Calu3 (cell line): ENCODE measurements around the gene CUL3. TPM values are rescaled to one million over a fixed set of nuclear protein-coding genes. Genes with fewer than 3 reads are reported as not detected.
A peak's percentile ranks its signal among the peaks of the same experiment; 100 is the strongest.

ENCODE experiments used
- BruUV-seq: library from RNA; stranded (reverse); fragments of 400-500 nt; replicated peaks from 2 replicates; lab custom pipeline; 2021; lab: Mats Ljungman, UMichigan
- CTCF ChIA-PET: fragments of 300-600 bp; sonication (Branson Sonifier 250); formaldehyde crosslinking; loops from one replicate; lab custom pipeline; 2022; ENCODE audit warnings: antibody characterized with exemption; lab: Charles Lee
- DNase-seq: peaks from one replicate; pipeline ENCODE4 v3.0.0; 2022
- H3K27ac Mint-ChIP-seq: one replicate; pipeline ENCODE4 v1.8.0; 2022; ENCODE audit warnings: mixed read lengths; ENCODE audit not compliant: unreplicated experiment
- H3K27me3 Mint-ChIP-seq: one replicate; pipeline ENCODE4 v1.8.0; 2022; ENCODE audit warnings: mixed read lengths; ENCODE audit not compliant: unreplicated experiment
- H3K36me3 Mint-ChIP-seq: one replicate; pipeline ENCODE4 v1.8.0; 2022; ENCODE audit warnings: mild to moderate bottlenecking, moderate library complexity, mixed read lengths; ENCODE audit not compliant: insufficient read depth, unreplicated experiment
- H3K4me1 Mint-ChIP-seq: one replicate; pipeline ENCODE4 v1.8.0; 2022; ENCODE audit warnings: mild to moderate bottlenecking, low read depth, mixed read lengths; ENCODE audit not compliant: unreplicated experiment
- H3K4me3 Mint-ChIP-seq: one replicate; pipeline ENCODE4 v1.8.0; 2022; ENCODE audit warnings: mild to moderate bottlenecking, low read depth, moderate library complexity, mixed read lengths; ENCODE audit not compliant: unreplicated experiment
- H3K9me3 Mint-ChIP-seq: one replicate; pipeline ENCODE4 v1.8.0; 2022; ENCODE audit warnings: low read depth, mixed read lengths; ENCODE audit not compliant: unreplicated experiment
- intact Hi-C: fragments of 100-400 bp; cut with micrococcal nuclease; formaldehyde crosslinking; loops from one replicate; pipeline ENCODE4 v1.10.0; 2022; ENCODE audit not compliant: unreplicated experiment
- total RNA-seq: library from RNA; stranded (reverse); gene quantifications from 2 replicates; pipeline ENCODE4 v1.2.3, GENCODE V29; 2022
- TF ChIP-seq, protein P1 (sequence below): fragments of 200-600 bp; IDR thresholded peaks from one replicate; pipeline ENCODE4 v1.8.0; 2022; ENCODE audit warnings: antibody characterized with exemption; ENCODE audit not compliant: unreplicated experiment

The CUL3 gene
- total RNA-seq, 1 experiment from 2014 or later = 89.3 TPM

DNA sequence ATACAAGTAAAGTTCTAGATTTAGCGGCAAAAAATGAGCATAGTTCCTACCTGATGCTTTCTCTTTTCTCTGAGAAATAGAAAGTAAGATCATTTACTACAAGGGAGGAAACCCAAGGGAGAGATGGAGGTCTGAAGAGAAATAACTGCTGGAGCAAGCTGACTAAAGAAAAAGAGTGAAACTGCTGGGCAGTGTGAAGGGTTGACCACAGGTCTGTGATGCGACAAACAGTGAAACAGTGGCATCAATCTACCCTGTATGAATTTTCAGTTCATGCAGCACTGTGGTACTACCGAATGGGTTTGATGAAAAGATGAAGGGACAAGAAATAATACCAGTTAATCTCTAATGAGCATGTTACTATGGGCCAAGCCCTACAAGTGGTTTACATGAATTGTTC, 52.2 kb downstream of the CUL3 start:
- CTCF ChIA-PET = no interaction called here
- no peaks in the 10 kb centered on the region for H3K9me3 Mint-ChIP-seq
- no peak for DNase-seq
- no TSS peak for BruUV-seq
- no peak overlapping the region for H3K4me3 Mint-ChIP-seq
- TF ChIP-seq, protein P1, sequence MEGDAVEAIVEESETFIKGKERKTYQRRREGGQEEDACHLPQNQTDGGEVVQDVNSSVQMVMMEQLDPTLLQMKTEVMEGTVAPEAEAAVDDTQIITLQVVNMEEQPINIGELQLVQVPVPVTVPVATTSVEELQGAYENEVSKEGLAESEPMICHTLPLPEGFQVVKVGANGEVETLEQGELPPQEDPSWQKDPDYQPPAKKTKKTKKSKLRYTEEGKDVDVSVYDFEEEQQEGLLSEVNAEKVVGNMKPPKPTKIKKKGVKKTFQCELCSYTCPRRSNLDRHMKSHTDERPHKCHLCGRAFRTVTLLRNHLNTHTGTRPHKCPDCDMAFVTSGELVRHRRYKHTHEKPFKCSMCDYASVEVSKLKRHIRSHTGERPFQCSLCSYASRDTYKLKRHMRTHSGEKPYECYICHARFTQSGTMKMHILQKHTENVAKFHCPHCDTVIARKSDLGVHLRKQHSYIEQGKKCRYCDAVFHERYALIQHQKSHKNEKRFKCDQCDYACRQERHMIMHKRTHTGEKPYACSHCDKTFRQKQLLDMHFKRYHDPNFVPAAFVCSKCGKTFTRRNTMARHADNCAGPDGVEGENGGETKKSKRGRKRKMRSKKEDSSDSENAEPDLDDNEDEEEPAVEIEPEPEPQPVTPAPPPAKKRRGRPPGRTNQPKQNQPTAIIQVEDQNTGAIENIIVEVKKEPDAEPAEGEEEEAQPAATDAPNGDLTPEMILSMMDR = no peak
- intact Hi-C loops = no loop called here
- peaks cover 19% of the 10 kb centered on the region for H3K36me3 Mint-ChIP-seq
- H3K27me3 Mint-ChIP-seq = no peaks in the 10 kb centered on the region
- no peak overlapping the region for H3K27ac Mint-ChIP-seq
- peaks cover 20% of the 10 kb centered on the region for H3K4me1 Mint-ChIP-seq

DNA sequence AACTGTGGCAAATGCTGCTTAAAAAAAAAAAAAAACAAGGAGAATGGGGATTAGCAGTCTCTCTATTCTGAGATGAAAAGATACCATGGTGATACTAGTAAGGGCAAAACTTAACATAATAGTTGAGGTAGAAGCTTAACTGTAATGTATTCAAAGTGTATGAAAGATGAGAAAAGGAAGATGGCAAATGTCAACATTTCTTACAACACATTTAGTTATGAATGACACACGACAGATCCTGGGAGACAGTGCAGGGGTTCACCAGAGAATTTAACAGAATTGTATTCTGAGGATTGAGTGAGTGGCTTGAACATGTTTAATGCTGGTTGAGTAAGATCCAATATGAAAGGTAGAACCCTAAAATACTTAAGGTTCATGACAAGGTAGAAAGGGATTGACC, 52.7 kb downstream of the CUL3 start:
- Mint-ChIP-seq H3K4me3 (no peak overlapping the region), H3K27me3 (no peaks in the 10 kb centered on the region), H3K9me3 (no peaks in the 10 kb centered on the region), H3K4me1 (peaks cover 25% of the 10 kb centered on the region), H3K27ac (no peak overlapping the region), H3K36me3 (peaks cover 19% of the 10 kb centered on the region)
- BruUV-seq = no TSS peak
- TF ChIP-seq, protein P1 = no peak
- intact Hi-C loops = no loop called here
- no peak for DNase-seq
- CTCF ChIA-PET = interaction anchor here (0.7 kb wide), 1 partner anchor 47 kb away, joined by 4 read pairs; no protein-coding TSS in a partner anchor

DNA sequence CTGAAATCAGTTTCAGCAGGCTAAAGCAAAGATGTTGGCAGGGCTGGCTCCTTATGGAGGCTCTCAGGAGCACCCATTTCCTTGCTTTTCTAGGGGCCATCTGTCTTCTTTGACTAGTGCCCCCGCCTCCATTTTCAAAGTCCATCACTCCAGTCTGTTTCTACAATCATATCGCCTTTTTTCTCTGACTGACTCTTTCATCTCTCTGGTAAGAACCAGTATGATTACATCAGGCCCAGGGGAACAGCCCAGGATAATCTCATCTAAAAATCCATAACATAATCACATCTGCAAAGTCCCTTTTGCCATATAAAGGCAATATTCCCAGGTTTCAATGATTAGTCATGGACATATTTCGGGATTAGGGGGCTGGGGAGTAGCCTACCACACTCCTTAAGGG, 57.0 kb downstream of the CUL3 start:
- H3K4me1 Mint-ChIP-seq = peaks cover 56% of the 10 kb centered on the region
- H3K4me3 Mint-ChIP-seq = no peak overlapping the region
- CTCF ChIA-PET = no interaction called here
- TF ChIP-seq, protein P1 = no peak
- intact Hi-C loops = no loop called here
- H3K27ac Mint-ChIP-seq = no peak overlapping the region
- no peaks in the 10 kb centered on the region for H3K9me3 Mint-ChIP-seq
- no peak for DNase-seq
- peaks cover 13% of the 10 kb centered on the region for H3K36me3 Mint-ChIP-seq
- no peaks in the 10 kb centered on the region for H3K27me3 Mint-ChIP-seq
- BruUV-seq = no TSS peak

DNA sequence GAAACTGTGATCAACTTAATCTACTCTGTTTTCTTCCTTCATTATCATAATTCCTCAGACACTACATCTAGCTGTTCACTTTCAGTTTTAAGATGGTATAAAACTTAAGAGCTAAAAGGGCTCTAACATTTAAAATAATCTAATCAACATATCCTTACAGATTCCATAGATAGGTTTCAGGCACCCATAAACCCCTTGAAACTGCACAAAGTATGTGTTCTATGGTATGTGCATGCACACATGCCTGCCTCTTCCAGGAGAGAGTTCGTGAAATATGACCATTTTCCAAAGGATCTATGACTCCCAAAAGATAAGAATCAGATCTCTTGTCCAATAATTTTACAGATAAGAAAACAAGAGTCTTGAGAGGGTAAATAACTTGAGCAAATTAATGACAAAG, 59.4 kb downstream of the CUL3 start:
- Mint-ChIP-seq H3K27me3 (no peaks in the 10 kb centered on the region), H3K36me3 (peaks cover 5% of the 10 kb centered on the region), H3K4me1 (peaks cover 37% of the 10 kb centered on the region), H3K4me3 (no peak overlapping the region), H3K9me3 (no peaks in the 10 kb centered on the region), H3K27ac (peak overlapping the region; percentile 47)
- no peak for DNase-seq
- no TSS peak for BruUV-seq
- CTCF ChIA-PET = no interaction called here
- TF ChIP-seq, protein P1 = no peak
- intact Hi-C loops = loop anchor here (2.0 kb wide), 1 partner anchor 19 kb away; no protein-coding TSS in a partner anchor
